Activated T-helper 1 cell treated with Interleukin-2 at 50 U/mL for 16 hours (primary cell): ENCODE data around the gene TFDP2.
"Not testable (repeated sequence)": the region's sequence is repeated elsewhere in the genome, so short reads cannot be mapped to it uniquely, and the experiment has no call there.

Experiments used
- DNase-seq: peaks from one replicate; pipeline ENCODE4 v3.0.0-alpha.2; 2020; ENCODE audit warnings: low read depth

The TFDP2 gene

DNA sequence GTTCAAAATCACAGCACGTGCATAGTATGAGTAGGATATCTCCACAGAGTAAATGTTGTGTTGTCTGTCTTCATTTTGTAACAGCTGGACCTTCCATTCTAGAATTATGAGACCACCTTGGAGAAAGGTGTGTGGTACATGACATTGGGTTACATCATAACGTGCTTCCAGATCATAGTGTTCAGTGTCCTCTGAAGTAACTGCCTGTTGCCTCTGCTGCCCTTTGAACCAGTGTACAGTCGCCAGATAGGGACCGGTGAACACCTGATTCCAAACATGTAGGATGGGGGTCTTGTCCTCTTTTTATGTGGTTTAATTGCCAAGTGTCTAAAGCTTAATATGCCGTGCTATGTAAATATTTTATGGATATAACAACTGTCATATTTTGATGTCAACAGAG is 223.7 kb downstream of the TFDP2 start:
- DNase-seq: not testable (repeated sequence)

- DNase-seq: no peak
Measured at GRCh38 chr3:141921316-141921715, 228.0 kb downstream of the TFDP2 start.

DNA sequence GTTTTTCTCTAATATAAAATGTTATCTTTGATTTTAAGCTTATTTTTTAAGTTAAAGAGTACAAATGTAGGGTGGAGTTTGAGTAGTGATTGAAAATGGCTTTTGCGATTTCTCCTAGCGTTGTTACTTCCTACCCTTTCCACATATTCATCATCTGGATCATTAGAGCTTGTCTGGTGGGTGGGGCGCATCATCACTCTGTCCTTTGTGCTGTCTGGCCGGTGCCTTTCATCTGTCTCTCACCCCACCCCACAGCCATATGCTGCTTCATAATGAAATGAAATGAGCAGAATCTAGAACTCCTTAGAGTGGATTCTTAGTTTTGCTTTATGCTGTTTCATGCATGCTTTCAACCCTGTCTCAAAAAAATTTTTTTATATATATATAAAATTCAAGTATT is 228.6 kb downstream of the TFDP2 start:
- no peak for DNase-seq

DNA sequence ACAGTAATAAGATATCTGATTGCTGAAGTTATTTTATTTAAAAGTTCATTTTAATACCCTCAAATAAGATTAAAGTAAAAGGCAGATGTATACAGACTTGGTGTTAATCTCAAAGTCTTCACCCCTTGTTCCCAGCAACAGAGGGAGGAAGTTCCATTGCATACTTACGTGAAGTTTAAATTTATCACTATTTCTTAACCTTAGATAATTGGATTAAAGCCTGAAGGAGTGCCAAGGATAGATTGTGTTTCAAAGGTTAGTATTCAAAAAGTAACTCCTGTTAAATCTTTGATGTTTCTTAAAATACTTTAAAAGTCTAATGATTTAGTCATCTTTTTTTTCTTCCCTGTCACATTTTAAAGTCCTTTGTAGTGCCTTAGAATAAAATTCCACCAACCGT is 233.6 kb downstream of the TFDP2 start:
- no peak for DNase-seq

DNA sequence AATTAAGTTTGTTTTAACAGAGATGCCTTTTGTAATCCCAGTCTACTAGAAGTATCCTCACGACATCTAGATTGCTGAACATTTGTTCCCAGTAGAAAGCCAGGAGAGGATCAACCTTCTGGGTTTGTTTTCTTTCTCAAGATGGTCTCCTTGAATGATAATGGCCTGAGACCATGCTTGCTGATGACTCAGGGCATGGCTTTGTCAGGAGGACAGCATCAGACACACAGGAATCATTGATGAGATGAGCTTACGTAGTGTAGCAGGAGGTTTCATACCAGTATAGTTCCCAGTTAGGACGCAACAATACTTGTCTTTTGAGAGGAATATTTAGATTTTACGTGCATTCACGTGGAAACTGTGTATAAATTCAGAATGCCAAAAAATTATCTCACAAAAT is 234.3 kb downstream of the TFDP2 start:
- DNase-seq: no peak

- DNase-seq: no peak
Measured at GRCh38 chr3:141914311-141914710, 235.0 kb downstream of the TFDP2 start.

DNA sequence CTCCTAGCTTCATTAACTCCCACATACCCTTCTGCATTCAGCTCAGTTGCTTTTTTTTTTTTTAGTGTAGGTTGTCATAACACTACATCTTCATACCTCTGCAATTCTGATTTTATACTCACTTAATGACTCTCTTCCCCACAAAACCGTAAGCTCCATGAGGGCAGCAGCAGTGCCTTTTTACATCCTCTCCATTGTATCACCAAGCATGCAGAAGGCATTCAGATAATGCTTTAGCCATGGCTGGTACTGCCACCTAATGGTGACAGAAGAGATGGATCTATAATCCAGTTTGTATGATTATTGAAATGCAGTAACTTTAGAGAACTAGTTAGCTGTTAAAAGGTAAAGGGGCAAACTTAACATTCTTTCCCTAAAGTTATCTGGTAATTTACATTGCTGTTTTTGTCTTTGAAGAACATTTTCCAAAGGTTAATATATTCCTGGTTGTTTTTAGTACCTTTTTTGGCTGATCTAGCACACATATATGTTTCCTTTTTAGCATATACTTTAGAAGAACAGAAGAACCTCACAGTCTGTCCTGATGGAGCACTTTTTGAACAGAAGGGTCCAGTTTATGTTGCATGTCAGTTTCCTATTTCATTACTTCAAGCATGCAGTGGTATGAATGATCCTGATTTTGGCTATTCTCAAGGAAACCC is 236.1 kb downstream of the TFDP2 start:
- DNase-seq: peak; percentile 7

- not testable (repeated sequence) for DNase-seq
Measured at GRCh38 chr3:141909986-141910385, 239.4 kb downstream of the TFDP2 start.

GRCh38 chr3:141909408-141909807 is 239.9 kb downstream of the TFDP2 start:
- no peak for DNase-seq

DNA sequence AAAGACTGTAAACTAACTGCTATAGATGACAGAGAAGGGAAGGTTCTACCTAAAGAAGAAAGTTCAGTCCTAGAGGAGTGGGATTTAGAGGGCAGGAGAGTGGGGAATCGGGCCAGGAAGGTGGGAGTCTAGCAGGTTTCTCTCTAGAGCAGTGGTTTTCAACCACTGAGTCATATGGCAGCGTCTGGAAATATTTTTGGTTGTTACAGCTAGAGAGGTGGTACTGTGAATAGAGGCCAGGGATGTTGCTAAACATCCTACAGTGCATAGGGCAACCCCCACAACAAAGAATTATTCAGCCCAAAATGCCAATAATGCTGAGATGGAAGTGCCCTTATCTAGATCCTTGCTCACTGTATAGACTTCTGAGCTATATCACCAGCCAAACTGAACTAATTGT is 244.2 kb downstream of the TFDP2 start:
- no peak for DNase-seq

- no peak for DNase-seq
Measured at GRCh38 chr3:141904203-141904602, 245.1 kb downstream of the TFDP2 start.

GRCh38 chr3:141901914-141902313 is 247.4 kb downstream of the TFDP2 start:
- DNase-seq: no peak

- no peak for DNase-seq
Measured at GRCh38 chr3:141900343-141900742, 249.0 kb downstream of the TFDP2 start.

DNA sequence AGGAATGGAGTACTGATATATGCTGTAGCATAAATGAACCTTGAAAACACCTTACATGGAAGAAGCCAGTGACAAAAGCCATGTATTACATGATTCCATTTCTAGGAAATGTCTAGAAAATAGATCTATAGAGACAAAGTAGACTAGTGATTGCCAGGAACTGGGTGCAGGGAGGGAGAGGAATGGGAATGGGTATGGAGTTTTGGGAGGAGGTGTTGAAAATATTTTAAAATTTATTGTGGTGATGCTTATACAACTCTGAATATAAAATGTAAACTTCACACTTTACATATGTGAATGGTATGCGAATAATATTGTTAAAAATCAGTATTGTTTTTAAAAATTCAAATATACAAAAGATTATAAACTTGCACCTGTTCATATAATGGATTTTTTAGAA is 250.4 kb downstream of the TFDP2 start:
- DNase-seq: no peak

DNA sequence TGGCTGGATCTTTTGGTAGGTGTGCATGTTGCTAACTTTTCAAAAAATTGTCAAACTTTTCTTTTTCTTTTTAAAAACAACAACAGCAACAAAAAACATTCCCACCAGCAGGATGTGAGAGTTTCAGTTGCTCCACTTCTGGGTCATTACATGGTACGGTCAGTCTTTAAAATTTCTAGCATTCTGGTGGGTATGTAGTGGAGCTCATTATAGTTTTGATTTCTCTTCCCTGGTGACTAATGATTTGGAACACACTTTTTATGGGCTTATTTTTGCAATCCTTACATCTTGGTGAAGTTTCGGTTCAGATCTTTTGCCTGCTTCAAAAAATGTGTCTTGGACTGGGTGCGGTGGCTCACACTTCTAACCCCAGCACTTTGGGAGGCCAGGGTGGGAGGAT is 253.6 kb downstream of the TFDP2 start:
- DNase-seq: no peak

- DNase-seq: no peak
Measured at GRCh38 chr3:141894524-141895176, 254.7 kb downstream of the TFDP2 start.
